WTC11 (cell line): ENCODE data around the gene OCA2. TPM values are rescaled to one million over a fixed set of nuclear protein-coding genes. Genes with fewer than 3 reads are reported as not detected.

Source experiments
- ATAC-seq: fragments of 200-7000 bp; cut with Tn5 transposase; 2 replicates; pipeline ENCODE4 v1.10.0; 2021; ENCODE audit warnings: mild to moderate bottlenecking, moderate library complexity
- CTCF ChIA-PET: fragments of 300-600 bp; sonication (Branson Sonifier 250); formaldehyde crosslinking; loops from one replicate; lab custom pipeline; 2021; ENCODE audit warnings: antibody characterized with exemption; lab: Charles Lee
- POLR2A ChIA-PET: fragments of 350-600 bp; sonication (Branson Sonifier 250); formaldehyde crosslinking; loops from one replicate; lab custom pipeline; 2021; ENCODE audit warnings: antibody characterized with exemption; lab: Charles Lee
- DNase-seq: peaks from one replicate; pipeline ENCODE4 v3.0.0; 2021; ENCODE audit warnings: low spot score
- H3K27ac Mint-ChIP-seq: 2 replicates; pipeline ENCODE4 v1.8.0; 2021; ENCODE audit warnings: mixed read lengths
- H3K27me3 Mint-ChIP-seq: 2 replicates; pipeline ENCODE4 v1.8.0; 2021; ENCODE audit warnings: low read depth, mild to moderate bottlenecking, moderate library complexity, mixed read lengths
- H3K36me3 Mint-ChIP-seq: 2 replicates; pipeline ENCODE4 v1.8.0; 2021; ENCODE audit warnings: mixed read lengths
- H3K4me1 Mint-ChIP-seq: 2 replicates; pipeline ENCODE4 v1.8.0; 2022; ENCODE audit warnings: mixed read lengths
- H3K4me3 Mint-ChIP-seq: 2 replicates; pipeline ENCODE4 v1.8.0; 2021; ENCODE audit warnings: mild to moderate bottlenecking, moderate library complexity, mixed read lengths
- H3K9me3 Mint-ChIP-seq: 2 replicates; pipeline ENCODE4 v1.8.0; 2021; ENCODE audit warnings: mixed read lengths
- ATF3 ChIP-seq: sonication (generic); formaldehyde crosslinking; conservative IDR thresholded peaks from 2 replicates; pipeline ENCODE4 v1.8.1; 2022; ENCODE audit warnings: mild to moderate bottlenecking, missing genetic modification reagents
- E2F4 ChIP-seq: sonication (generic); formaldehyde crosslinking; IDR thresholded peaks from 2 replicates; pipeline ENCODE4 v1.8.1; 2022; ENCODE audit warnings: low read depth, mild to moderate bottlenecking, moderate library complexity, missing genetic modification reagents, borderline replicate concordance
- EMX1 ChIP-seq: fragments of 250-450 bp; sonication (Bioruptor Pico); IDR thresholded peaks from 2 replicates; pipeline ENCODE4 v1.8.0; 2021; ENCODE audit warnings: mild to moderate bottlenecking
- ETV6 ChIP-seq: sonication (generic); formaldehyde crosslinking; IDR thresholded peaks from 2 replicates; pipeline ENCODE4 v1.8.1; 2022; ENCODE audit warnings: mild to moderate bottlenecking, missing genetic modification reagents
- FOXP4 ChIP-seq: sonication (generic); formaldehyde crosslinking; IDR thresholded peaks from 2 replicates; pipeline ENCODE4 v1.8.0; 2022; ENCODE audit warnings: mild to moderate bottlenecking, missing genetic modification reagents
- PRDM15 ChIP-seq: sonication (generic); formaldehyde crosslinking; IDR thresholded peaks from 2 replicates; pipeline ENCODE4 v1.8.0; 2022; ENCODE audit warnings: missing genetic modification reagents
- PRRX2 ChIP-seq: fragments of 250-450 bp; sonication (Bioruptor Pico); IDR thresholded peaks from 2 replicates; pipeline ENCODE4 v1.8.0; 2021; ENCODE audit warnings: mild to moderate bottlenecking
- RORB ChIP-seq: fragments of 250-450 bp; sonication (Bioruptor Pico); IDR thresholded peaks from 2 replicates; pipeline ENCODE4 v1.9.0; 2021; ENCODE audit warnings: mild to moderate bottlenecking
- TEAD1 ChIP-seq: sonication (generic); formaldehyde crosslinking; IDR thresholded peaks from 2 replicates; pipeline ENCODE4 v1.8.0; 2022; ENCODE audit warnings: mild to moderate bottlenecking, missing genetic modification reagents
- ZMAT4 ChIP-seq: fragments of 250-450 bp; sonication (Bioruptor Pico); IDR thresholded peaks from 2 replicates; pipeline ENCODE4 v1.9.0; 2021; ENCODE audit warnings: mild to moderate bottlenecking
- ZNF138 ChIP-seq: sonication (generic); formaldehyde crosslinking; conservative IDR thresholded peaks from 2 replicates; pipeline ENCODE4 v1.8.1; 2022; ENCODE audit warnings: mild to moderate bottlenecking, moderate library complexity, missing genetic modification reagents
- ZNF263 ChIP-seq: sonication (generic); formaldehyde crosslinking; IDR thresholded peaks from 2 replicates; pipeline ENCODE4 v1.8.1; 2022; ENCODE audit warnings: low read depth, mild to moderate bottlenecking, moderate library complexity, missing genetic modification reagents
- total RNA-seq: library from RNA; stranded (reverse); gene quantifications from 3 replicates; pipeline ENCODE4 v1.2.3, GENCODE V29; 2021
- TF ChIP-seq, protein P1 (sequence below): fragments of 250-450 bp; sonication (Bioruptor Pico); IDR thresholded peaks from 2 replicates; pipeline ENCODE4 v1.8.0; 2021; ENCODE audit warnings: mild to moderate bottlenecking
- TF ChIP-seq, protein P2 (sequence below): fragments of 200-600 bp; IDR thresholded peaks from 2 replicates; pipeline ENCODE4 v1.8.0; 2022; ENCODE audit warnings: antibody characterized with exemption

OCA2 gene
- total RNA-seq, 1 experiment from 2014 or later, result 0.39 TPM

DNA sequence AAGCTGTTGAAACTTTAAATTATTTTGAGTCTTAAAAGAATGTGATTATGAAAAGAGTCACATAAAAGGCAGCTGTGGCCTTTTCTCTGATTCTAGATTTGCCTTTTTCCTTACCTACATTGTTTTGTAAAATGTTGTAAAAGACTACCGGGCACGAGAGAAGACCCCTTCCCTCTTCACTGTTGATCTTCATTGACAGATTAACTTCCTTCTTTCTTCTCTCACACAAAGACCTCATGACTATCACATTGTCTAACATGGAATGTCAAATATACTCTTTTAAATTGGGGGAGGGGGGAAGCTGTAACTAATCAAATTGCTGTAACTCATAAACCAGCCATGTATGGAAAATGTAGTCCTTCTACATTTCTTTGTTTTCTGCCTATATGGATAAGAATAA, 68.3 kb downstream of the OCA2 start:
- Mint-ChIP-seq H3K4me3 (no peak overlapping the region), H3K27me3 (no peaks in the 10 kb centered on the region), H3K36me3 (no peaks in the 10 kb centered on the region), H3K27ac (no peak overlapping the region), H3K4me1 (no peaks in the 10 kb centered on the region), H3K9me3 (no peaks in the 10 kb centered on the region)
- ChIA-PET POLR2A (no interaction called here), CTCF (interaction anchor here (3.9 kb wide), 1 partner anchor 9 kb away, joined by 24 read pairs; no protein-coding TSS in a partner anchor)
- ATAC-seq (no peak), DNase-seq (no peak)
- TF ChIP-seq ZMAT4 (CRISPR knock-in tag) (no peak), E2F4 (CRISPR knock-in tag) (no peak), PRDM15 (no peak)

- DNase-seq (no peak), ATAC-seq (no peak)
- no peaks in the 10 kb centered on the region for H3K9me3 Mint-ChIP-seq
- TF ChIP-seq TEAD1 (CRISPR knock-in tag), result no peak
- TF ChIP-seq, protein P1, sequence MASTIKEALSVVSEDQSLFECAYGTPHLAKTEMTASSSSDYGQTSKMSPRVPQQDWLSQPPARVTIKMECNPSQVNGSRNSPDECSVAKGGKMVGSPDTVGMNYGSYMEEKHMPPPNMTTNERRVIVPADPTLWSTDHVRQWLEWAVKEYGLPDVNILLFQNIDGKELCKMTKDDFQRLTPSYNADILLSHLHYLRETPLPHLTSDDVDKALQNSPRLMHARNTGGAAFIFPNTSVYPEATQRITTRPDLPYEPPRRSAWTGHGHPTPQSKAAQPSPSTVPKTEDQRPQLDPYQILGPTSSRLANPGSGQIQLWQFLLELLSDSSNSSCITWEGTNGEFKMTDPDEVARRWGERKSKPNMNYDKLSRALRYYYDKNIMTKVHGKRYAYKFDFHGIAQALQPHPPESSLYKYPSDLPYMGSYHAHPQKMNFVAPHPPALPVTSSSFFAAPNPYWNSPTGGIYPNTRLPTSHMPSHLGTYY (CRISPR knock-in tag), result no peak
- TF ChIP-seq ZNF138 (CRISPR knock-in tag), result no peak
- TF ChIP-seq RORB (CRISPR knock-in tag), result no peak
- TF ChIP-seq EMX1, result no peak
- no peak for TF ChIP-seq ZNF263
- TF ChIP-seq FOXP4 (CRISPR knock-in tag), result no peak
- no peak for TF ChIP-seq ETV6 (CRISPR knock-in tag)
- TF ChIP-seq ATF3 (CRISPR knock-in tag), result no peak
- TF ChIP-seq, protein P2, sequence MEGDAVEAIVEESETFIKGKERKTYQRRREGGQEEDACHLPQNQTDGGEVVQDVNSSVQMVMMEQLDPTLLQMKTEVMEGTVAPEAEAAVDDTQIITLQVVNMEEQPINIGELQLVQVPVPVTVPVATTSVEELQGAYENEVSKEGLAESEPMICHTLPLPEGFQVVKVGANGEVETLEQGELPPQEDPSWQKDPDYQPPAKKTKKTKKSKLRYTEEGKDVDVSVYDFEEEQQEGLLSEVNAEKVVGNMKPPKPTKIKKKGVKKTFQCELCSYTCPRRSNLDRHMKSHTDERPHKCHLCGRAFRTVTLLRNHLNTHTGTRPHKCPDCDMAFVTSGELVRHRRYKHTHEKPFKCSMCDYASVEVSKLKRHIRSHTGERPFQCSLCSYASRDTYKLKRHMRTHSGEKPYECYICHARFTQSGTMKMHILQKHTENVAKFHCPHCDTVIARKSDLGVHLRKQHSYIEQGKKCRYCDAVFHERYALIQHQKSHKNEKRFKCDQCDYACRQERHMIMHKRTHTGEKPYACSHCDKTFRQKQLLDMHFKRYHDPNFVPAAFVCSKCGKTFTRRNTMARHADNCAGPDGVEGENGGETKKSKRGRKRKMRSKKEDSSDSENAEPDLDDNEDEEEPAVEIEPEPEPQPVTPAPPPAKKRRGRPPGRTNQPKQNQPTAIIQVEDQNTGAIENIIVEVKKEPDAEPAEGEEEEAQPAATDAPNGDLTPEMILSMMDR, result no peak
- no peak for TF ChIP-seq ZMAT4 (CRISPR knock-in tag)
- no peak for TF ChIP-seq PRRX2
- POLR2A ChIA-PET, result no interaction called here
- no peaks in the 10 kb centered on the region for H3K4me1 Mint-ChIP-seq
- H3K27ac Mint-ChIP-seq, result no peak overlapping the region
- CTCF ChIA-PET, result no interaction called here
- H3K4me3 Mint-ChIP-seq, result no peak overlapping the region
- H3K27me3 Mint-ChIP-seq, result no peaks in the 10 kb centered on the region
- H3K36me3 Mint-ChIP-seq, result no peaks in the 10 kb centered on the region
Measured at GRCh38 chr15:28027714-28028076, 71.4 kb downstream of the OCA2 start.
